Loucy (cell line): Measurements from ENCODE around the gene TRMT11.
"Not testable (repeated sequence)": the region's sequence is repeated elsewhere in the genome, so short reads cannot be mapped to it uniquely, and the experiment has no call there.

Experiments used
- H2AFZ ChIP-seq: fragments of 200-600 bp; sonication (generic); 2 replicates; pipeline ENCODE4 v1.6.0; 2016; ENCODE audit warnings: antibody characterized with exemption, mild to moderate bottlenecking, low read length, moderate library complexity
- H3F3A ChIP-seq: fragments of 200-600 bp; 2 replicates; pipeline ENCODE4 v1.6.0; 2016; ENCODE audit warnings: antibody characterized with exemption, low read depth, mild to moderate bottlenecking
- H3K27me3 ChIP-seq: fragments of 200-600 bp; sonication (generic); 2 replicates; pipeline ENCODE4 v1.6.1; 2014; ENCODE audit warnings: low read length, mild to moderate bottlenecking; ENCODE audit not compliant: insufficient read depth, poor library complexity, severe bottlenecking
- H3K36me3 ChIP-seq: fragments of 200-600 bp; sonication (generic); 2 replicates; pipeline ENCODE4 v1.6.1; 2016; ENCODE audit warnings: low read length; ENCODE audit not compliant: insufficient read depth
- H3K4me1 ChIP-seq: fragments of 200-600 bp; sonication (generic); 2 replicates; pipeline ENCODE4 v1.5.1; 2014; ENCODE audit warnings: low read length, mild to moderate bottlenecking; ENCODE audit not compliant: insufficient read depth, poor library complexity, severe bottlenecking
- H3K4me2 ChIP-seq: fragments of 200-600 bp; sonication (generic); 2 replicates; pipeline ENCODE4 v1.6.0; 2014; ENCODE audit warnings: antibody characterized with exemption, low read length, low read depth, mild to moderate bottlenecking; ENCODE audit not compliant: poor library complexity, severe bottlenecking
- H3K4me3 ChIP-seq: fragments of 200-600 bp; sonication (generic); 2 replicates; pipeline ENCODE4 v1.5.1; 2014; ENCODE audit warnings: low read length, mild to moderate bottlenecking, mixed read lengths; ENCODE audit not compliant: poor library complexity, severe bottlenecking
- H3K79me2 ChIP-seq: fragments of 200-600 bp; sonication (generic); 2 replicates; pipeline ENCODE4 v1.6.1; 2014; ENCODE audit warnings: low read length; ENCODE audit not compliant: insufficient read depth
- H3K9ac ChIP-seq: fragments of 200-600 bp; sonication (generic); 2 replicates; pipeline ENCODE4 v1.6.0; 2014; ENCODE audit warnings: mild to moderate bottlenecking, low read depth, low read length, moderate library complexity; ENCODE audit not compliant: poor library complexity, severe bottlenecking
- H3K9me2 ChIP-seq: fragments of 200-600 bp; sonication (generic); replicated peaks from 2 replicates; pipeline ENCODE4 v1.6.1; 2016; ENCODE audit warnings: low read depth, low read length, mixed read lengths
- H3K9me3 ChIP-seq: fragments of 200-600 bp; sonication (generic); 2 replicates; pipeline ENCODE4 v1.6.1; 2014; ENCODE audit warnings: mild to moderate bottlenecking, antibody characterized with exemption, low read length, low read depth; ENCODE audit not compliant: insufficient read depth
- H4K20me1 ChIP-seq: fragments of 200-600 bp; sonication (generic); 2 replicates; pipeline ENCODE4 v1.6.0; 2014; ENCODE audit warnings: antibody characterized with exemption, low read length, mild to moderate bottlenecking; ENCODE audit not compliant: insufficient read depth, poor library complexity, severe bottlenecking
- EZH2phosphoT487 ChIP-seq: fragments of 200-600 bp; IDR thresholded peaks from 2 replicates; pipeline ENCODE4 v1.6.1; 2018; ENCODE audit warnings: antibody characterized with exemption, mild to moderate bottlenecking, moderate library complexity, borderline replicate concordance
- TF ChIP-seq, protein P1 (sequence below): fragments of 200-600 bp; sonication (generic); conservative IDR thresholded peaks from 2 replicates; pipeline ENCODE4 v1.5.1; 2014; ENCODE audit warnings: mild to moderate bottlenecking, antibody characterized with exemption, low read length

The TRMT11 gene

DNA sequence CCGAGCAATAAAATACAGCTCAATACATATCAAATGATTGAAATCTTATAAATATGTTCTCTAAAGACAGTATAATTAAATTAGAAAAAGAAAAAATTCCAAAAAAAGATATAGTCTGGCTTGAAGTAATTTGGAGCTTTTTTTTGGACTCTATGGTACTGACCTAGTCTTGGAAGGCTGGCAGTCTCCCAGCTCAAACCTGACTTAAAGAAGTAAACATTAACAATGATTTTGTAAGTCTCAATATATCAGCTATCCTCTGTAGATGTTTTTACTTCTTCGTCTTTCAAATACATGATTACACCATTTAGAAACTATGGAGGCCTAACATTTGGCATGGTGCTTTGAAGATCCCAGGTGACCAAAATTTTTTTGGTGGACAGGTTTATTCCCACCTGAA lies 15.6 kb upstream of the TRMT11 start:
- no peaks in the 10 kb centered on the region for H3K9me2 ChIP-seq
- H3K9me3 ChIP-seq: no peaks in the 10 kb centered on the region
- H3K9ac ChIP-seq: no peak overlapping the region
- H4K20me1 ChIP-seq: peaks cover 3% of the 10 kb centered on the region
- no peaks in the 10 kb centered on the region for H3K27me3 ChIP-seq
- peaks cover 8% of the 10 kb centered on the region; the same call in 1 of the 2 replicates for H3K79me2 ChIP-seq
- peaks cover 7% of the 10 kb centered on the region for H3K4me1 ChIP-seq
- H2AFZ ChIP-seq: no peak overlapping the region
- H3F3A ChIP-seq: no peaks in the 10 kb centered on the region
- H3K4me2 ChIP-seq: no peak overlapping the region
- no peak overlapping the region for H3K4me3 ChIP-seq
- peaks cover 42% of the 10 kb centered on the region; the same call in 1 of the 2 replicates for H3K36me3 ChIP-seq
- TF ChIP-seq EZH2phosphoT487: no peak
- TF ChIP-seq, protein P1, sequence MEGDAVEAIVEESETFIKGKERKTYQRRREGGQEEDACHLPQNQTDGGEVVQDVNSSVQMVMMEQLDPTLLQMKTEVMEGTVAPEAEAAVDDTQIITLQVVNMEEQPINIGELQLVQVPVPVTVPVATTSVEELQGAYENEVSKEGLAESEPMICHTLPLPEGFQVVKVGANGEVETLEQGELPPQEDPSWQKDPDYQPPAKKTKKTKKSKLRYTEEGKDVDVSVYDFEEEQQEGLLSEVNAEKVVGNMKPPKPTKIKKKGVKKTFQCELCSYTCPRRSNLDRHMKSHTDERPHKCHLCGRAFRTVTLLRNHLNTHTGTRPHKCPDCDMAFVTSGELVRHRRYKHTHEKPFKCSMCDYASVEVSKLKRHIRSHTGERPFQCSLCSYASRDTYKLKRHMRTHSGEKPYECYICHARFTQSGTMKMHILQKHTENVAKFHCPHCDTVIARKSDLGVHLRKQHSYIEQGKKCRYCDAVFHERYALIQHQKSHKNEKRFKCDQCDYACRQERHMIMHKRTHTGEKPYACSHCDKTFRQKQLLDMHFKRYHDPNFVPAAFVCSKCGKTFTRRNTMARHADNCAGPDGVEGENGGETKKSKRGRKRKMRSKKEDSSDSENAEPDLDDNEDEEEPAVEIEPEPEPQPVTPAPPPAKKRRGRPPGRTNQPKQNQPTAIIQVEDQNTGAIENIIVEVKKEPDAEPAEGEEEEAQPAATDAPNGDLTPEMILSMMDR: no peak

DNA sequence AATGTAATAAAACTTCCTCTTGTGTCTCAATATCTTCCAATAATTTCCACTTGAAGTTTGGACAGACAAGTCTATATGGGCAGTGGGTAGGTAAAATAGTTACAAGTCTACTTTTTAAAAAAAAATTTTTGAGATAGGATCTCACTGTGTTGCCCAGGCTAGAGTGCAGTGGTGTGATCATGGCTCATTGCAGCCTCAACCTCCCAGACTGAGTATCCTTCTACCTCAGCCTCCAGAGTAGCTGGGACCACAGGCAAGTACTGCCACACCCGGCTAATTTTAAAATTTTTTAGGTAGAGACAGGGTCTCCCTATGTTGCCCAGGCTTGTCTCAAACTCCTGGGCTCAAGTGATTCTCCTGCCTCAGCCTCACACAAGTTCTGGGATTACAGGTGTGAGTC lies 13.9 kb upstream of the TRMT11 start:
- not testable (repeated sequence) for H3K4me3 ChIP-seq, H2AFZ ChIP-seq, H3K9ac ChIP-seq, H3K4me2 ChIP-seq, H4K20me1 ChIP-seq, H3K9me3 ChIP-seq, H3F3A ChIP-seq, H3K4me1 ChIP-seq, H3K27me3 ChIP-seq, H3K9me2 ChIP-seq, H3K79me2 ChIP-seq
- H3K36me3 ChIP-seq: peaks cover 46% of the 10 kb centered on the region; the same call in 1 of the 2 replicates

DNA sequence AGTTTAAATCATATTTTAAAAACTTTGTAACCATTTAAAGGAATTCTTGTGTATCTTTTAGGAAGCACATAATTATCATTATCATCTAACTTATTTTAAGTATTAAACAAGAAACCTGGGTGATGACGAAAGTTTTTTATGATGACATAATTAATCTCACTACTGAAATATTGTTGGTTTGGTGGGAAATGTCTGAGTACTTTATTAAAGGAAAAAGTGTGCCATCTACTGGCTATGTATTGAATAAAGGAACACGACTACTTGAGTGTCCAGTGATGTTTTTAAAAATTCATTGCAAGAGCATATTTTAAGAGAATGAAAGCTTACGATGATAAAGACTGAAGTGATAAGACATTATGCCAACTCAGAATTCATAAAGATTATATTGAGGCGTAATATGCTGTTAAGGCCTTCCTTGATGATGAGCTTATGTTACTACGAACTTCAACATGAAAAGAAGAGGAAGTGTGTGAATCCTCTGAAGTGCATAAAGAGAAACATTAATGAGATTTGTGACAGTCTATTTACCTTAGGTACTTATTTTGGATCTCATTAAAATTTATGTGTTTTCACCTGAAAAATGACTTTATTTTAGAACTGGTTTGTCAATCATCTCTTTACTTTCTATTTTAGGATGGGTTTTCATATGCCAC lies 12.0 kb upstream of the TRMT11 start:
- TF ChIP-seq EZH2phosphoT487: no peak
- TF ChIP-seq, protein P1: peak; percentile 74
- Histone ChIP-seq H3K27me3 (no peaks in the 10 kb centered on the region), H3K36me3 (peaks cover 46% of the 10 kb centered on the region; the same call in 1 of the 2 replicates), H2AFZ (no peak overlapping the region), H3K79me2 (peaks cover 4% of the 10 kb centered on the region; the same call in 1 of the 2 replicates), H3F3A (no peaks in the 10 kb centered on the region), H3K9ac (no peak overlapping the region), H3K9me3 (no peaks in the 10 kb centered on the region), H4K20me1 (peaks cover 3% of the 10 kb centered on the region), H3K4me1 (no peaks in the 10 kb centered on the region), H3K9me2 (no peaks in the 10 kb centered on the region), H3K4me2 (no peak overlapping the region), H3K4me3 (no peak overlapping the region)

DNA sequence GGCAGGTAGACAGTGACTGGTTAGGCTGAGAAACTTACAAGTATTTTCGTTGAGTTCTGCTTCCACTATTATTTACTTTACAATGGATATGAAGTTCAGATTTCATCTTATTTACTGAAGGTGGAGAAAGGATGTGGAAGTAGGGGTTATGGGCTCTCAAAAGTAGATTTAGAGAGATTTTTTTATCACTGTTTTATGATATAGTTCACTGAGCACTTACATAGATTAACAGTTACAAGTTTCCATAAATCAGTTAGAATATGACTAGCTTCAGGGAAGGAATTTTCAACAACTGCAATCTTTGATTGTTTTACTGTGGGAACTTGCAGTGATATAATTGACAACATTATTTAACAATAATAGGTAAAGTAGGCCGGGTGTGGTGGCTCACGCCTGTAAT lies 7.2 kb upstream of the TRMT11 start:
- Histone ChIP-seq H3K4me1 (no peaks in the 10 kb centered on the region), H3K79me2 (no peaks in the 10 kb centered on the region), H3K27me3 (no peaks in the 10 kb centered on the region), H3K4me3 (no peak overlapping the region), H2AFZ (no peak overlapping the region), H4K20me1 (no peaks in the 10 kb centered on the region), H3K9me2 (no peaks in the 10 kb centered on the region), H3K9me3 (no peaks in the 10 kb centered on the region), H3K36me3 (peaks cover 33% of the 10 kb centered on the region; the same call in 1 of the 2 replicates), H3K9ac (no peak overlapping the region), H3F3A (no peaks in the 10 kb centered on the region), H3K4me2 (no peak overlapping the region)
- TF ChIP-seq, protein P1: no peak
- TF ChIP-seq EZH2phosphoT487: no peak
